HEK293 (cell line): ENCODE measurements around the gene ZNF609.
A peak's percentile ranks its signal among the peaks of the same experiment; 100 is the strongest.

ENCODE experiments used
- GLIS1 ChIP-seq: fragments of 450-650 bp; formaldehyde crosslinking; IDR thresholded peaks from 2 replicates; pipeline ENCODE4 v1.5.1; 2016; ENCODE audit warnings: missing biosample characterization, missing genetic modification characterization
- IKZF3 ChIP-seq: fragments of 450-650 bp; IDR thresholded peaks from 2 replicates; pipeline ENCODE4 v1.5.0; 2018; ENCODE audit warnings: missing biosample characterization, mild to moderate bottlenecking, missing genetic modification characterization, moderate library complexity
- KLF9 ChIP-seq: fragments of 450-650 bp; formaldehyde crosslinking; IDR thresholded peaks from 2 replicates; pipeline ENCODE4 v1.5.1; 2016; ENCODE audit warnings: missing biosample characterization, missing genetic modification characterization, low read depth
- SALL2 ChIP-seq: fragments of 450-650 bp; formaldehyde crosslinking; IDR thresholded peaks from 2 replicates; pipeline ENCODE4 v1.5.0; 2017; ENCODE audit warnings: missing biosample characterization, mild to moderate bottlenecking, missing genetic modification characterization, borderline replicate concordance
- SP2 ChIP-seq: fragments of 450-650 bp; formaldehyde crosslinking; IDR thresholded peaks from 2 replicates; pipeline ENCODE4 v1.5.1; 2016; ENCODE audit warnings: missing biosample characterization, missing genetic modification characterization
- ZBTB20 ChIP-seq: fragments of 450-650 bp; formaldehyde crosslinking; IDR thresholded peaks from 2 replicates; pipeline ENCODE4 v1.5.1; 2016; ENCODE audit warnings: missing biosample characterization, missing genetic modification characterization
- ZBTB48 ChIP-seq: fragments of 450-650 bp; formaldehyde crosslinking; IDR thresholded peaks from 2 replicates; pipeline ENCODE4 v1.5.1; 2016; ENCODE audit warnings: missing biosample characterization, missing genetic modification characterization
- ZFHX2 ChIP-seq: fragments of 450-650 bp; formaldehyde crosslinking; conservative IDR thresholded peaks from 2 replicates; pipeline ENCODE4 v1.5.1; 2016; ENCODE audit warnings: missing biosample characterization, missing genetic modification characterization
- ZFP69B ChIP-seq: fragments of 450-650 bp; formaldehyde crosslinking; IDR thresholded peaks from 2 replicates; pipeline ENCODE4 v1.5.1; 2016; ENCODE audit warnings: missing biosample characterization, missing genetic modification characterization
- ZNF10 ChIP-seq: fragments of 450-650 bp; formaldehyde crosslinking; IDR thresholded peaks from 2 replicates; pipeline ENCODE4 v1.5.1; 2017; ENCODE audit warnings: missing biosample characterization, missing genetic modification characterization
- ZNF132 ChIP-seq: fragments of 450-650 bp; formaldehyde crosslinking; IDR thresholded peaks from 2 replicates; pipeline ENCODE4 v1.5.1; 2017; ENCODE audit warnings: missing biosample characterization, missing genetic modification characterization, borderline replicate concordance
- ZNF184 ChIP-seq: fragments of 450-650 bp; IDR thresholded peaks from 2 replicates; pipeline ENCODE4 v1.5.1; 2018; ENCODE audit warnings: missing biosample characterization, mild to moderate bottlenecking, missing genetic modification characterization
- ZNF23 ChIP-seq: fragments of 450-650 bp; formaldehyde crosslinking; IDR thresholded peaks from 2 replicates; pipeline ENCODE4 v1.5.1; 2016; ENCODE audit warnings: missing biosample characterization, missing genetic modification characterization, borderline replicate concordance
- ZNF24 ChIP-seq: fragments of 450-650 bp; formaldehyde crosslinking; IDR thresholded peaks from 2 replicates; pipeline ENCODE4 v1.5.1; 2016; ENCODE audit warnings: missing biosample characterization, missing genetic modification characterization
- ZNF292 ChIP-seq: fragments of 450-650 bp; formaldehyde crosslinking; IDR thresholded peaks from 2 replicates; pipeline ENCODE4 v1.5.1; 2016; ENCODE audit warnings: low read depth, missing biosample characterization, missing genetic modification characterization, borderline replicate concordance
- ZNF624 ChIP-seq: fragments of 450-650 bp; formaldehyde crosslinking; IDR thresholded peaks from 2 replicates; pipeline ENCODE4 v1.5.1; 2017; ENCODE audit warnings: missing biosample characterization, missing genetic modification characterization
- ZNF670 ChIP-seq: fragments of 450-650 bp; formaldehyde crosslinking; IDR thresholded peaks from 2 replicates; pipeline ENCODE4 v1.5.1; 2016; ENCODE audit warnings: missing biosample characterization, missing genetic modification characterization, low read depth
- ZNF768 ChIP-seq: fragments of 450-650 bp; formaldehyde crosslinking; IDR thresholded peaks from 2 replicates; pipeline ENCODE4 v1.5.1; 2018; ENCODE audit warnings: missing biosample characterization, mild to moderate bottlenecking, missing genetic modification characterization
- ZNF792 ChIP-seq: fragments of 450-650 bp; formaldehyde crosslinking; IDR thresholded peaks from 2 replicates; pipeline ENCODE4 v1.5.1; 2016; ENCODE audit warnings: missing biosample characterization, missing genetic modification characterization
- TF ChIP-seq, protein P1 (sequence below): fragments of 450-650 bp; formaldehyde crosslinking; IDR thresholded peaks from 2 replicates; pipeline ENCODE4 v1.5.0; 2017; ENCODE audit warnings: missing biosample characterization, missing genetic modification characterization, borderline replicate concordance
- TF ChIP-seq, protein P2 (sequence below): fragments of 450-650 bp; formaldehyde crosslinking; IDR thresholded peaks from 2 replicates; pipeline ENCODE4 v1.5.1; 2016; ENCODE audit warnings: missing biosample characterization, missing genetic modification characterization
- TF ChIP-seq, protein P3 (sequence below): fragments of 450-650 bp; formaldehyde crosslinking; IDR thresholded peaks from 2 replicates; pipeline ENCODE4 v1.5.1; 2016; ENCODE audit warnings: missing biosample characterization, missing genetic modification characterization
- TF ChIP-seq, protein P4 (sequence below): fragments of 450-650 bp; formaldehyde crosslinking; IDR thresholded peaks from 2 replicates; pipeline ENCODE4 v1.5.1; 2017; ENCODE audit warnings: missing biosample characterization, missing genetic modification characterization
- TF ChIP-seq, protein P5 (sequence below): sonication (generic); formaldehyde crosslinking; IDR thresholded peaks from 2 replicates; pipeline ENCODE4 v1.8.1; 2022; ENCODE audit warnings: mild to moderate bottlenecking, moderate library complexity, missing genetic modification reagents
- TF ChIP-seq, protein P6 (sequence below): fragments of 450-650 bp; formaldehyde crosslinking; IDR thresholded peaks from 2 replicates; pipeline ENCODE4 v1.5.1; 2016; ENCODE audit warnings: missing biosample characterization, missing genetic modification characterization
- TF ChIP-seq, protein P7 (sequence below): fragments of 450-650 bp; formaldehyde crosslinking; IDR thresholded peaks from 2 replicates; pipeline ENCODE4 v1.5.1; 2016; ENCODE audit warnings: missing biosample characterization, missing genetic modification characterization

Gene ZNF609

DNA sequence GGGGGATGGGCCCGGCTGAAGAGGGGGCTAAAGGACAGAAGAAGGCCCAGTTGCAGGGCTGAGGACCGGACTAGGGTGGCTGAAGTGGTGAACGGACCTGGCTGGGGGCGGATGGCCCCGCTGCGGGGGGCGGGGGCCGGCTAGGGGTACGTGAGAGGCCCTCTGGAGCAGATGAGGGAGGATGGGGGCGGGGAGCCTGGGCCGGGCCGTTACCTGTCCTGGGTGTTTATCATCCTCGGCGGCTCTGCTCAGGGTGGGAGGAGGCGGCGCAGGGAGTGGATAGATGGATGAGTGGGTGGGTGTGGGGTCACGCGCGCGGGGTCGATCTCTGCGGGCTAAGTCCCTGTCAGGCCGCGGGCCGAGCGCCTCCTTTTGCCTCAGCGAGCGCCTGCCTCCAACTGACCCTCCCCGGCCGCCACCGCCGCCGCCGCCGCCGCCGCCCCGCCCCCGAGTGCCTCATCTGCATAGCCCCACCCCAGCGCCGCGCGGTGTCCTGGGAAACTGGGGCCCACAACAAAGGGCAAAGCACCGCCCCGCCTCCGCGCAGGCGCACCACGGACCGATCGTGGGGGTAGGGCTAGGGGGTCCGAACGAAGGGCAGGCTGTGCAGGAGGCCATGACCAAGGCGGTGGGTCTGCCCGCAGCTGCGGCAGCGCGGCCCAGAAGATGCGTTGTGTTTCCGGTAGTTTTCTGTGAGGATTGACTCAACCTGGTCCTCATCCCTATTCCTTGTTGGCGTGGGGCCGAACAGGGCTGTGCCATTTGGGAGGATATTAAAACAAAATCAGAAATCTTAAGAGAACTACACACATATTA, 242.6 kb downstream of the ZNF609 start (continued):
- TF ChIP-seq, protein P1, sequence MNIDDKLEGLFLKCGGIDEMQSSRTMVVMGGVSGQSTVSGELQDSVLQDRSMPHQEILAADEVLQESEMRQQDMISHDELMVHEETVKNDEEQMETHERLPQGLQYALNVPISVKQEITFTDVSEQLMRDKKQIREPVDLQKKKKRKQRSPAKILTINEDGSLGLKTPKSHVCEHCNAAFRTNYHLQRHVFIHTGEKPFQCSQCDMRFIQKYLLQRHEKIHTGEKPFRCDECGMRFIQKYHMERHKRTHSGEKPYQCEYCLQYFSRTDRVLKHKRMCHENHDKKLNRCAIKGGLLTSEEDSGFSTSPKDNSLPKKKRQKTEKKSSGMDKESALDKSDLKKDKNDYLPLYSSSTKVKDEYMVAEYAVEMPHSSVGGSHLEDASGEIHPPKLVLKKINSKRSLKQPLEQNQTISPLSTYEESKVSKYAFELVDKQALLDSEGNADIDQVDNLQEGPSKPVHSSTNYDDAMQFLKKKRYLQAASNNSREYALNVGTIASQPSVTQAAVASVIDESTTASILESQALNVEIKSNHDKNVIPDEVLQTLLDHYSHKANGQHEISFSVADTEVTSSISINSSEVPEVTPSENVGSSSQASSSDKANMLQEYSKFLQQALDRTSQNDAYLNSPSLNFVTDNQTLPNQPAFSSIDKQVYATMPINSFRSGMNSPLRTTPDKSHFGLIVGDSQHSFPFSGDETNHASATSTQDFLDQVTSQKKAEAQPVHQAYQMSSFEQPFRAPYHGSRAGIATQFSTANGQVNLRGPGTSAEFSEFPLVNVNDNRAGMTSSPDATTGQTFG = no peak
- TF ChIP-seq, protein P2, sequence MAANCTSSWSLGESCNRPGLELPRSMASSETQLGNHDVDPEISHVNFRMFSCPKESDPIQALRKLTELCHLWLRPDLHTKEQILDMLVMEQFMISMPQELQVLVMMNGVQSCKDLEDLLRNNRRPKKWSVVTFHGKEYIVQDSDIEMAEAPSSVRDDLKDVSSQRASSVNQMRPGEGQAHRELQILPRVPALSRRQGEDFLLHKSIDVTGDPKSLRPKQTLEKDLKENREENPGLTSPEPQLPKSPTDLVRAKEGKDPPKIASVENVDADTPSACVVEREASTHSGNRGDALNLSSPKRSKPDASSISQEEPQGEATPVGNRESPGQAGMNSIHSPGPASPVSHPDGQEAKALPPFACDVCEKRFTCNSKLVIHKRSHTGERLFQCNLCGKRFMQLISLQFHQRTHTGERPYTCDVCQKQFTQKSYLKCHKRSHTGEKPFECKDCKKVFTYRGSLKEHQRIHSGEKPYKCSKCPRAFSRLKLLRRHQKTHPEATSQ (tag by site-specific recombination) = 0 out of 2 replicates have a peak, but pooled peaks have one; percentile 50
- TF ChIP-seq ZNF132 = no peak
- 0 out of 2 replicates have a peak, but pooled peaks have one; percentile 6 for TF ChIP-seq ZBTB20 (tag by site-specific recombination)
- peak; percentile 96 for TF ChIP-seq ZFP69B (tag by site-specific recombination)
- TF ChIP-seq, protein P3, sequence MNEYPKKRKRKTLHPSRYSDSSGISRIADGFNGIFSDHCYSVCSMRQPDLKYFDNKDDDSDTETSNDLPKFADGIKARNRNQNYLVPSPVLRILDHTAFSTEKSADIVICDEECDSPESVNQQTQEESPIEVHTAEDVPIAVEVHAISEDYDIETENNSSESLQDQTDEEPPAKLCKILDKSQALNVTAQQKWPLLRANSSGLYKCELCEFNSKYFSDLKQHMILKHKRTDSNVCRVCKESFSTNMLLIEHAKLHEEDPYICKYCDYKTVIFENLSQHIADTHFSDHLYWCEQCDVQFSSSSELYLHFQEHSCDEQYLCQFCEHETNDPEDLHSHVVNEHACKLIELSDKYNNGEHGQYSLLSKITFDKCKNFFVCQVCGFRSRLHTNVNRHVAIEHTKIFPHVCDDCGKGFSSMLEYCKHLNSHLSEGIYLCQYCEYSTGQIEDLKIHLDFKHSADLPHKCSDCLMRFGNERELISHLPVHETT (tag by site-specific recombination) = no peak
- peak; percentile 92 for TF ChIP-seq GLIS1 (tag by site-specific recombination)
- peak; percentile 63 for TF ChIP-seq KLF9
- no peak for TF ChIP-seq ZNF670
- TF ChIP-seq, protein P4, sequence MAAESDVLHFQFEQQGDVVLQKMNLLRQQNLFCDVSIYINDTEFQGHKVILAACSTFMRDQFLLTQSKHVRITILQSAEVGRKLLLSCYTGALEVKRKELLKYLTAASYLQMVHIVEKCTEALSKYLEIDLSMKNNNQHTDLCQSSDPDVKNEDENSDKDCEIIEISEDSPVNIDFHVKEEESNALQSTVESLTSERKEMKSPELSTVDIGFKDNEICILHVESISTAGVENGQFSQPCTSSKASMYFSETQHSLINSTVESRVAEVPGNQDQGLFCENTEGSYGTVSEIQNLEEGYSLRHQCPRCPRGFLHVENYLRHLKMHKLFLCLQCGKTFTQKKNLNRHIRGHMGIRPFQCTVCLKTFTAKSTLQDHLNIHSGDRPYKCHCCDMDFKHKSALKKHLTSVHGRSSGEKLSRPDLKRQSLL = no peak
- no peak; the same call in 1 of the 2 replicates for TF ChIP-seq ZNF768 (tag by site-specific recombination)
- peak; percentile 86 for TF ChIP-seq ZFHX2 (tag by site-specific recombination)
- TF ChIP-seq ZNF10 (tag by site-specific recombination) = no peak
- peak; percentile 46; the same call in 1 of the 2 replicates for TF ChIP-seq SP2 (tag by site-specific recombination)
- TF ChIP-seq, protein P5, sequence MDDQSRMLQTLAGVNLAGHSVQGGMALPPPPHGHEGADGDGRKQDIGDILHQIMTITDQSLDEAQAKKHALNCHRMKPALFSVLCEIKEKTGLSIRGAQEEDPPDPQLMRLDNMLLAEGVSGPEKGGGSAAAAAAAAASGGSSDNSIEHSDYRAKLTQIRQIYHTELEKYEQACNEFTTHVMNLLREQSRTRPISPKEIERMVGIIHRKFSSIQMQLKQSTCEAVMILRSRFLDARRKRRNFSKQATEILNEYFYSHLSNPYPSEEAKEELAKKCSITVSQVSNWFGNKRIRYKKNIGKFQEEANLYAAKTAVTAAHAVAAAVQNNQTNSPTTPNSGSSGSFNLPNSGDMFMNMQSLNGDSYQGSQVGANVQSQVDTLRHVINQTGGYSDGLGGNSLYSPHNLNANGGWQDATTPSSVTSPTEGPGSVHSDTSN = no peak
- no peak for TF ChIP-seq SALL2
- TF ChIP-seq, protein P6, sequence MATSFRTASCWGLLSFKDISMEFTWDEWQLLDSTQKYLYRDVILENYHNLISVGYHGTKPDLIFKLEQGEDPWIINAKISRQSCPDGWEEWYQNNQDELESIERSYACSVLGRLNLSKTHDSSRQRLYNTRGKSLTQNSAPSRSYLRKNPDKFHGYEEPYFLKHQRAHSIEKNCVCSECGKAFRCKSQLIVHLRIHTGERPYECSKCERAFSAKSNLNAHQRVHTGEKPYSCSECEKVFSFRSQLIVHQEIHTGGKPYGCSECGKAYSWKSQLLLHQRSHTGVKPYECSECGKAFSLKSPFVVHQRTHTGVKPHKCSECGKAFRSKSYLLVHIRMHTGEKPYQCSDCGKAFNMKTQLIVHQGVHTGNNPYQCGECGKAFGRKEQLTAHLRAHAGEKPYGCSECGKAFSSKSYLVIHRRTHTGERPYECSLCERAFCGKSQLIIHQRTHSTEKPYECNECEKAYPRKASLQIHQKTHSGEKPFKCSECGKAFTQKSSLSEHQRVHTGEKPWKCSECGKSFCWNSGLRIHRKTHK (tag by site-specific recombination) = no peak
- TF ChIP-seq ZBTB48 (tag by site-specific recombination) = peak; percentile 34; the same call in 1 of the 2 replicates
- TF ChIP-seq ZNF792 (tag by site-specific recombination) = no peak
- TF ChIP-seq ZNF23 (tag by site-specific recombination) = no peak
- no peak for TF ChIP-seq IKZF3 (tag by site-specific recombination)
- TF ChIP-seq, protein P7, sequence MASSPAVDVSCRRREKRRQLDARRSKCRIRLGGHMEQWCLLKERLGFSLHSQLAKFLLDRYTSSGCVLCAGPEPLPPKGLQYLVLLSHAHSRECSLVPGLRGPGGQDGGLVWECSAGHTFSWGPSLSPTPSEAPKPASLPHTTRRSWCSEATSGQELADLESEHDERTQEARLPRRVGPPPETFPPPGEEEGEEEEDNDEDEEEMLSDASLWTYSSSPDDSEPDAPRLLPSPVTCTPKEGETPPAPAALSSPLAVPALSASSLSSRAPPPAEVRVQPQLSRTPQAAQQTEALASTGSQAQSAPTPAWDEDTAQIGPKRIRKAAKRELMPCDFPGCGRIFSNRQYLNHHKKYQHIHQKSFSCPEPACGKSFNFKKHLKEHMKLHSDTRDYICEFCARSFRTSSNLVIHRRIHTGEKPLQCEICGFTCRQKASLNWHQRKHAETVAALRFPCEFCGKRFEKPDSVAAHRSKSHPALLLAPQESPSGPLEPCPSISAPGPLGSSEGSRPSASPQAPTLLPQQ (tag by site-specific recombination) = peak; percentile 97
- TF ChIP-seq ZNF24 (tag by site-specific recombination) = no peak; the same call in 1 of the 2 replicates
- no peak for TF ChIP-seq ZNF624
- no peak for TF ChIP-seq ZNF184 (tag by site-specific recombination)
- TF ChIP-seq ZNF292 (tag by site-specific recombination) = no peak
